NB4 (cell line): ENCODE measurements around the gene COL6A3.

Source experiments
- DNase-seq: peaks from one replicate; pipeline ENCODE4 v3.0.0; 2010; ENCODE audit warnings: low read depth
- H3K4me3 ChIP-seq: one replicate; pipeline ENCODE4 v1.5.1; 2011; ENCODE audit warnings: mild to moderate bottlenecking, low read depth, low read length, moderate library complexity
- CTCF ChIP-seq: IDR thresholded peaks from one replicate; pipeline ENCODE4 v1.5.1; 2012; ENCODE audit warnings: low read depth, low read length
- MYC ChIP-seq: IDR thresholded peaks from 2 replicates; pipeline ENCODE4 v1.6.1; 2011; ENCODE audit warnings: low read depth, low read length
- POLR2A ChIP-seq: IDR thresholded peaks from 2 replicates; pipeline ENCODE4 v1.6.1; 2011; ENCODE audit warnings: mild to moderate bottlenecking; ENCODE audit not compliant: insufficient read length; ENCODE audit errors: extremely low read depth
- TF ChIP-seq, protein P1 (sequence below): IDR thresholded peaks from 2 replicates; pipeline ENCODE4 v1.6.1; 2011; ENCODE audit warnings: low read depth, low read length

COL6A3 gene

GRCh38 chr2:237364655-237365054, 49.3 kb downstream of the COL6A3 start:
- DNase-seq = no peak
- TF ChIP-seq, protein P1, sequence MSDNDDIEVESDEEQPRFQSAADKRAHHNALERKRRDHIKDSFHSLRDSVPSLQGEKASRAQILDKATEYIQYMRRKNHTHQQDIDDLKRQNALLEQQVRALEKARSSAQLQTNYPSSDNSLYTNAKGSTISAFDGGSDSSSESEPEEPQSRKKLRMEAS = no peak
- no peak for TF ChIP-seq CTCF
- no peak for TF ChIP-seq MYC
- no peak for TF ChIP-seq POLR2A
- H3K4me3 ChIP-seq = no peak overlapping the region

GRCh38 chr2:237361194-237362004, 52.6 kb downstream of the COL6A3 start:
- no peak for DNase-seq
- TF ChIP-seq, protein P1 = no peak
- no peak for TF ChIP-seq POLR2A
- TF ChIP-seq CTCF = no peak
- no peak overlapping the region for H3K4me3 ChIP-seq

- no peak overlapping the region for H3K4me3 ChIP-seq
- no peak for DNase-seq
- TF ChIP-seq CTCF (no peak), POLR2A (no peak), MYC (no peak)
- TF ChIP-seq, protein P1 = no peak
These were observed 53.8 kb downstream of the COL6A3 start for GRCh38 chr2:237359894-237360780.

GRCh38 chr2:237359518-237359840, 54.5 kb downstream of the COL6A3 start:
- TF ChIP-seq, protein P1 = no peak
- TF ChIP-seq CTCF (no peak), POLR2A (no peak), MYC (no peak)
- no peak for DNase-seq
- H3K4me3 ChIP-seq = no peak overlapping the region

GRCh38 chr2:237358721-237359517, 55.0 kb downstream of the COL6A3 start:
- no peak overlapping the region for H3K4me3 ChIP-seq
- DNase-seq = no peak
- TF ChIP-seq CTCF = no peak
- no peak for TF ChIP-seq MYC
- TF ChIP-seq, protein P1 = no peak
- no peak for TF ChIP-seq POLR2A
